ENCODE data around the gene SLC8B1.
A peak's percentile ranks its signal among the peaks of the same experiment; 100 is the strongest.

Gene SLC8B1

DNA sequence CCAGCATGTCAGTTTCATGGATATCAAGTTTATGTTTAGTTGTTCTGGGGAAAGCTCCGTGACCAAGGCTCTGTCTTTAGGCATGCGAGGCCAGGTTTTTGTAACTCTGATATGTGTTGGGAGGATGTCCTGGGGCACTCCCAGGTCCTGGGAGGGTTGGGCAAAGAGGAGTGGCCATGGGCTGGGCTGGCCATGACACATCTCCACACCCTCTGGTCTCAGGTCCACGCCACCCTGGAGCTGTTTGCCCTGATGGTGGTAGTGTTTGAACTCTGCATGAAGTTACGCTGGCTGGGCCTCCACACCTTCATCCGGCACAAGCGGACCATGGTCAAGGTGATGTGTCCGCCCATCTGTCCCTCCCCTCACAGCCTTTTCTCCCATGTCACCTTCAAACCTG is 67.3 kb downstream of the SLC8B1 start:
- TF ChIP-seq, protein P1, sequence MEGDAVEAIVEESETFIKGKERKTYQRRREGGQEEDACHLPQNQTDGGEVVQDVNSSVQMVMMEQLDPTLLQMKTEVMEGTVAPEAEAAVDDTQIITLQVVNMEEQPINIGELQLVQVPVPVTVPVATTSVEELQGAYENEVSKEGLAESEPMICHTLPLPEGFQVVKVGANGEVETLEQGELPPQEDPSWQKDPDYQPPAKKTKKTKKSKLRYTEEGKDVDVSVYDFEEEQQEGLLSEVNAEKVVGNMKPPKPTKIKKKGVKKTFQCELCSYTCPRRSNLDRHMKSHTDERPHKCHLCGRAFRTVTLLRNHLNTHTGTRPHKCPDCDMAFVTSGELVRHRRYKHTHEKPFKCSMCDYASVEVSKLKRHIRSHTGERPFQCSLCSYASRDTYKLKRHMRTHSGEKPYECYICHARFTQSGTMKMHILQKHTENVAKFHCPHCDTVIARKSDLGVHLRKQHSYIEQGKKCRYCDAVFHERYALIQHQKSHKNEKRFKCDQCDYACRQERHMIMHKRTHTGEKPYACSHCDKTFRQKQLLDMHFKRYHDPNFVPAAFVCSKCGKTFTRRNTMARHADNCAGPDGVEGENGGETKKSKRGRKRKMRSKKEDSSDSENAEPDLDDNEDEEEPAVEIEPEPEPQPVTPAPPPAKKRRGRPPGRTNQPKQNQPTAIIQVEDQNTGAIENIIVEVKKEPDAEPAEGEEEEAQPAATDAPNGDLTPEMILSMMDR (conservative IDR thresholded peaks at IDR 0.05), result no peak
- no peak overlapping the region for H3K27ac ChIP-seq

DNA sequence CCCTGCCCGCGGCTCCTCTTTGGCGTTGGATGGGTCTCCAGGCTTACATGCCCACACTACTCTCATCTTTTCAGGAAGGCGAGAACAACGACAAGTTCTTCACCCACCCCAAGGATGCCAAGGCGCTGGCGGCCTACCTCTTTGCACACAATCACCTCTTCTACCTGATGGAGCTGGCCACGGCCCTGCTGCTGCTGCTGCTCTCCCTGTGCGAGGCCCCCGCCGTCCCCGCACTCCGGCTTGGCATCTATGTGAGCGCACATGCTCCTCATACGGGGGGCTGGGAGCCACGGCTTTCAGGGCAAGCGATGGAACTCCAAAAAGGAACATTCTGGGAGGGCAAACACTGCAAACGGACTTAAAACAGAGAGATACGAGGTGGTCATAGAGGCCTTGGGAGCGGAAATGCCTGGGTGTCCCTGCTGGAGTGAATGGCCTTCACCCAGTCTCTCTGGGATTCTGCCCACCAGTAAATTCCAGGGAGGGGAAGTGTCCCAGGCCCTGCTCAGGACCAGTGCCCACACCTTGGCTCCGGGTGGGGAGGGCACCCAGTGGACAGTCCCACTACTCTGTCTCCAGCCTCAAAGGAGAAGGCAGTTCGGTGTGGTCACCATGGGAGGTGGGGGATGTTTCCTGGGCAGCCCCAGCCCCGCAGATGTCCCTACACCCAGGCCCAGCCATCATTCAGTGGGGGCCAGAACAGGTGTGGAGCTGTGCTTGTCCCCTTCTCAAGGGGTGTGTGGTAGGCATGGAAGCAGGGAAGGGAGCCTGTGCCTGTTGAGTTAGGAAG is 68.6 kb downstream of the SLC8B1 start:
- H3K27ac ChIP-seq, result no peak overlapping the region
- TF ChIP-seq, protein P1 (conservative IDR thresholded peaks at IDR 0.05), result no peak

DNA sequence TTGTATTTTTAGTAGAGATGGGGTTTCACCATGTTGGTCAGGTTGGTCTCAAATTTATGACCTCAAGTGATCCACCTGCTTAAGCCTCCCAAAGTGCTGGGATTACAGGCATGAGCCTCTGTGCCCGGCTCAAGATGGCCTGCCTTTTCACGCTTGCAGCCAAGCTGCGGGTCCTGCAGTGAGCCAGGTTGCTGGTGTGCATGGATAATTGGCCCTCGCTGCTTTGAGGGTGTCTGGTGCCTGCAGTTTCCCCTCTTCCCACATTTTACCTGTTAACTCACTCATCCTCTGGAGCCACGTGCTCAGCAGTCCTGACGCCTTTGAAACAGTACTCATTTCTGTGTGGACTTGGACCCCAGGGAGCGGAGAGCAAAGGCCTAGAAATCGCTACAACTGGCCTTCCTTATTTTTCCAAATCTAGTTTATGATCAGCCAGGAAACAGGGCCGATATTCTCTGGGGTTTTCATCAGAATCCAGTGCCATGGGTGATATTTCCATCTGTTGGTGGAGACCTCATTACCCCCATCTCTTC is 71.4 kb downstream of the SLC8B1 start:
- TF ChIP-seq, protein P1 (conservative IDR thresholded peaks at IDR 0.05), result no peak
- H3K27ac ChIP-seq, result no peak overlapping the region

GRCh38 chr12:113262710-113263109 is 72.2 kb downstream of the SLC8B1 start:
- H3K27ac ChIP-seq, result no peak overlapping the region
- TF ChIP-seq, protein P1 (conservative IDR thresholded peaks at IDR 0.05), result no peak

DNA sequence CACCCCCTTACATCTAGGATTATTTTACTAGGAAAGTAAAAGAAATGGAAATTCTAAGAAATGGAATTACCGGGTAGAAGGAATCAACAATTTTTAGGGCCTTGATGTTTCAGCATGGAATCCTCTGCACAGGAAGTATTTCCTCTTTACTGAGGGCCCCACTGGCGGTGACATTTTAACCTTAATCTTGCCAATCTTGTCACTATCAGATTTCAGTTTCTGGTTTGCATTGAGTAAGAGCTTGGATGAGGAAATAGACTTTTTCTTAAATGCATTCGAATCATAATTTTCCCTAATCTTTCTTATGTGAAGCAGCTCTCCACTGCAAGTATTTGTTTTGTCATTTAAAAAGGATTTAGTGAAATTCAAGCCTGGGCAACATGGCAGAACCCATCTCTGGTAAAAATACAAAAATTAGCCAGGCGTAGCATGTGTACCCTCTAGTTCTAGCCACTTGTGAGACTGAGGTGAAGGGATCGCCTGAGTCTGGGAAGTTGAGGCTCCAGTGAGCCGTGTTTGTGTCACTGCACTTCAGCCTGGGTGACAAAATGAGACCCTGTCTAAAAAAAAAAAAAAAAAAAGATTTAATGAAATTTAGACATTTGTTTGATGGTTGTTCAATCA is 73.0 kb downstream of the SLC8B1 start:
- no peak overlapping the region for H3K27ac ChIP-seq
- TF ChIP-seq, protein P1 (conservative IDR thresholded peaks at IDR 0.05), result no peak

- H3K27ac ChIP-seq, result peak overlapping the region; percentile 37
- TF ChIP-seq, protein P1 (conservative IDR thresholded peaks at IDR 0.05), result no peak
Observed at GRCh38 chr12:113260636-113261300, 74.1 kb downstream of the SLC8B1 start.

- TF ChIP-seq, protein P1 (conservative IDR thresholded peaks at IDR 0.05), result no peak
- peak overlapping the region; percentile 37 for H3K27ac ChIP-seq
Observed at GRCh38 chr12:113260127-113260526, 74.8 kb downstream of the SLC8B1 start.
